Smooth muscle cell (in vitro differentiated cells): ENCODE results near the gene SLC35D2. TPM values are rescaled to one million over a fixed set of nuclear protein-coding genes. Genes with fewer than 3 reads are reported as not detected.

Source experiments
- DNase-seq: peaks from one replicate; lab custom pipeline; 2025; ENCODE audit not compliant: unreplicated experiment; lab: John Stamatoyannopoulos, UW
- H2AFZ ChIP-seq: fragments of 200-600 bp; sonication (generic); 2 replicates; pipeline ENCODE4 v1.6.0; 2016; ENCODE audit warnings: antibody characterized with exemption, low read depth, mild to moderate bottlenecking
- H3F3A ChIP-seq: fragments of 200-600 bp; sonication (generic); 2 replicates; pipeline ENCODE4 v1.6.0; 2017; ENCODE audit warnings: antibody characterized with exemption, low read depth
- H3K27ac ChIP-seq: fragments of 200-600 bp; sonication (generic); 2 replicates; pipeline ENCODE4 v1.5.1; 2016; ENCODE audit warnings: low read depth, mild to moderate bottlenecking
- H3K27me3 ChIP-seq: fragments of 200-600 bp; sonication (generic); 2 replicates; pipeline ENCODE4 v1.6.1; 2016; ENCODE audit warnings: low read depth, mild to moderate bottlenecking
- H3K36me3 ChIP-seq: fragments of 200-600 bp; sonication (generic); 2 replicates; pipeline ENCODE4 v1.5.1; 2016; ENCODE audit warnings: low read depth
- H3K4me1 ChIP-seq: fragments of 200-600 bp; sonication (generic); 2 replicates; pipeline ENCODE4 v1.5.1; 2016; ENCODE audit warnings: low read depth
- H3K4me2 ChIP-seq: fragments of 200-600 bp; sonication (generic); 2 replicates; pipeline ENCODE4 v1.6.0; 2016; ENCODE audit warnings: mild to moderate bottlenecking
- H3K4me3 ChIP-seq: fragments of 200-600 bp; sonication (generic); 2 replicates; pipeline ENCODE4 v1.5.1; 2016; ENCODE audit warnings: mild to moderate bottlenecking
- H3K79me2 ChIP-seq: fragments of 200-600 bp; sonication (generic); 2 replicates; pipeline ENCODE4 v1.6.0; 2016; ENCODE audit warnings: low read depth, mild to moderate bottlenecking
- H3K9ac ChIP-seq: fragments of 200-600 bp; sonication (generic); 2 replicates; pipeline ENCODE4 v1.6.0; 2016; ENCODE audit warnings: low read depth
- H3K9me3 ChIP-seq: fragments of 200-600 bp; sonication (generic); replicated peaks from 2 replicates; pipeline ENCODE4 v1.5.1; 2016; ENCODE audit warnings: low read depth
- H4K20me1 ChIP-seq: fragments of 200-600 bp; sonication (generic); 2 replicates; pipeline ENCODE4 v1.6.0; 2016; ENCODE audit warnings: low read depth
- CTCF ChIP-seq: fragments of 200-600 bp; sonication (generic); IDR thresholded peaks from 2 replicates; pipeline ENCODE4 v1.5.1; 2017; ENCODE audit warnings: borderline replicate concordance, mild to moderate bottlenecking, antibody characterized with exemption; ENCODE audit not compliant: insufficient read depth, poor library complexity, severe bottlenecking
- WGBS: methylation state at CpG from one replicate; pipeline ENCODE4 v1.1.7; 2016; ENCODE audit warnings: low lambda C conversion rate; 5-methylcytosine and 5-hydroxymethylcytosine counted together
- polyA plus RNA-seq: library from polyadenylated mRNA; unstranded; fragments of >200 nt; fragmentation: Nextera tagmentation; extraction: Ambion mirVana; gene quantifications from 2 replicates; pipeline ENCODE4 v1.2.1, GENCODE V29; 2016
- total RNA-seq: library from RNA; depleted of rRNA; stranded (reverse); fragments of >200 nt; gene quantifications from 2 replicates; pipeline ENCODE4 v1.2.3, GENCODE V29; 2014

Gene SLC35D2
- total and polyA plus RNA-seq, 2 experiments from 2014 or later, result 16.5 to 25.5 TPM

GRCh38 chr9:96398582-96399324 lies 15.2 kb upstream of the SLC35D2 start:
- no peak overlapping the region for H3K4me2 ChIP-seq
- no peak overlapping the region for H3K27ac ChIP-seq
- no peaks in the 10 kb centered on the region for H3K27me3 ChIP-seq
- H4K20me1 ChIP-seq, result no peaks in the 10 kb centered on the region
- no peak for TF ChIP-seq CTCF
- no peak overlapping the region for H3K4me3 ChIP-seq
- H3F3A ChIP-seq, result no peaks in the 10 kb centered on the region
- no peaks in the 10 kb centered on the region for H3K36me3 ChIP-seq
- 83% methylated on average over 3 of the region's 3 CpGs for WGBS
- H3K79me2 ChIP-seq, result peaks cover 17% of the 10 kb centered on the region
- H3K9me3 ChIP-seq, result peaks cover 3% of the 10 kb centered on the region
- no peak for DNase-seq
- no peak overlapping the region for H2AFZ ChIP-seq
- no peak overlapping the region for H3K9ac ChIP-seq
- peaks cover 9% of the 10 kb centered on the region for H3K4me1 ChIP-seq

- no peak for TF ChIP-seq CTCF
- H3K79me2 ChIP-seq, result peaks cover 7% of the 10 kb centered on the region
- peaks cover 3% of the 10 kb centered on the region for H3K9me3 ChIP-seq
- WGBS, result 92% methylated on average over 2 of the region's 2 CpGs
- peaks cover 9% of the 10 kb centered on the region for H3K4me1 ChIP-seq
- H4K20me1 ChIP-seq, result no peaks in the 10 kb centered on the region
- H3K9ac ChIP-seq, result no peak overlapping the region
- H3K36me3 ChIP-seq, result no peaks in the 10 kb centered on the region
- H3F3A ChIP-seq, result no peaks in the 10 kb centered on the region
- no peak for DNase-seq
- H2AFZ ChIP-seq, result no peak overlapping the region
- H3K27ac ChIP-seq, result no peak overlapping the region
- no peak overlapping the region for H3K4me3 ChIP-seq
- no peaks in the 10 kb centered on the region for H3K27me3 ChIP-seq
- no peak overlapping the region for H3K4me2 ChIP-seq
Measured at GRCh38 chr9:96395964-96396363, 12.5 kb upstream of the SLC35D2 start.

GRCh38 chr9:96394832-96395496 lies 11.5 kb upstream of the SLC35D2 start:
- Histone ChIP-seq H3K4me3 (no peak overlapping the region), H3F3A (no peaks in the 10 kb centered on the region), H3K36me3 (no peaks in the 10 kb centered on the region), H2AFZ (no peak overlapping the region), H3K9ac (no peak overlapping the region), H3K4me2 (no peak overlapping the region), H3K4me1 (peaks cover 9% of the 10 kb centered on the region), H3K9me3 (no peaks in the 10 kb centered on the region), H4K20me1 (no peaks in the 10 kb centered on the region), H3K79me2 (peaks cover 3% of the 10 kb centered on the region), H3K27ac (no peak overlapping the region), H3K27me3 (no peaks in the 10 kb centered on the region)
- no peak for DNase-seq
- 96% methylated on average over 6 of the region's 6 CpGs for WGBS
- no peak for TF ChIP-seq CTCF

GRCh38 chr9:96392263-96392662 lies 8.8 kb upstream of the SLC35D2 start:
- no peaks in the 10 kb centered on the region for H3K9me3 ChIP-seq
- TF ChIP-seq CTCF, result no peak
- no peak overlapping the region for H2AFZ ChIP-seq
- no peaks in the 10 kb centered on the region for H3F3A ChIP-seq
- 98% methylated on average over 12 of the region's 12 CpGs for WGBS
- H3K36me3 ChIP-seq, result no peaks in the 10 kb centered on the region
- H3K4me1 ChIP-seq, result peaks cover 9% of the 10 kb centered on the region
- no peak for DNase-seq
- H3K4me3 ChIP-seq, result no peak overlapping the region
- no peaks in the 10 kb centered on the region for H3K79me2 ChIP-seq
- H3K27me3 ChIP-seq, result no peaks in the 10 kb centered on the region
- no peak overlapping the region for H3K9ac ChIP-seq
- H4K20me1 ChIP-seq, result no peaks in the 10 kb centered on the region
- no peak overlapping the region for H3K4me2 ChIP-seq
- no peak overlapping the region for H3K27ac ChIP-seq
